ENCODE results near the gene TRIM43.
"Not testable (repeated sequence)": the region's sequence is repeated elsewhere in the genome, so short reads cannot be mapped to it uniquely, and the experiment has no call there.

Gene TRIM43

DNA sequence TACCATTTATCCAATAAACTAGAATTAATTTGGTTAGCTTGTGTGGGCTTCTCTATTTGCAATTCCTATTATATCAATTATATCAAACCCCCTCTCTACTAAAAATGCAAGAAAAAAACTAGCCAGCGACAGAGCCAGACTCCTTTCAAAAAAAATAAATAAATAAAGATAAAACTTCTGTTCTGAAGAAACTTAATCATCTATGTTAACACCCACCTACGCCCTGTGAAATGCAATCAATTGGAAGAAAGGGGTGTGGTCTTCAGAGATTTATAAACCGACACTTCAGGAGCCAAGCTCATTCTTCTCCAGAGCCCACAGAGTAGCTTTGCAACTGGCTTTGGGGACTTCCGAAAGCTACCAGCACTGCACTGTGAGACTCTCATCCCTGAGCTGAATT lies at the start of gene TRIM43:
Gene TRIM43 (plus strand): TSS at position 301 of the 400 bp plus-strand sequence. CDS start 2,023 bp downstream, outside the sequence.
- H3K9ac ChIP-seq (ENCODE audit: low read depth in 1 of 2, low read length in 2 of 2); H3K4me1 ChIP-seq (ENCODE audit: control insufficient read depth in 2 of 2, insufficient read depth in 2 of 2, low read length in 2 of 2); H3K4me3 ChIP-seq (ENCODE audit: low read length in 2 of 2); H3K36me3 ChIP-seq (ENCODE audit: control insufficient read depth in 2 of 2, insufficient read depth in 2 of 2, low read length in 2 of 2); H3K27me3 ChIP-seq (ENCODE audit: control insufficient read depth in 2 of 2, insufficient read depth in 2 of 2, low read length in 2 of 2); H3K9me3 ChIP-seq (ENCODE audit: control insufficient read depth in 2 of 2, low read length in 2 of 2); H3K27ac ChIP-seq (ENCODE audit: low read depth in 2 of 2, low read length in 2 of 2): not testable (repeated sequence)

DNA sequence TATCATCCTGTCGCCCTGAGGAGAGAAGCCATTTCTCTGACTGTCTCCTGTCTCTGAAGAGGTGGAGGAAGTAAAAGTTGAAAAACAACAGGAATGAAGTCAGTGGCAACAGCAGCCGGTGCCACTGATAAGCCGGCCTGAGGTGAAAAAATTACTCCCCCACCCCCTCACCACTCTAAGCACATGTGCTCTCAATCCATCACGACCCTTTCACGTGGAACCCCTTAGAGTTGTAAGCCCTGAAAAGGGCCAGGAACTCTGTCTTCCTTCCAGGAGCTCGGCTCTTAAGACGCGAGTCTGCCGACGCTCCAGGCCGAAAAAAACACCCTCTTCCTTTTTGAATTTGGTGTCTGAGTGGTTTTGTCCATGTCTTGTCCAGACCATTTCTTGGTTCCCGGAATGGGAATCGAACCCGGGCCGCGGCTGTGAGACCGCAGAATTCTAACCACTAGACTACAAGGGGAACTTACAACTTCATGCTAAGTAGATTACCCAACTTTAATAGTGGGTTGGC lies 40.7 kb upstream of the TRIM43 start:
- no peak overlapping the region for H3K9ac ChIP-seq (ENCODE audit: low read depth in 1 of 2, low read length in 2 of 2)
- H3K9me3 ChIP-seq (ENCODE audit: control insufficient read depth in 2 of 2, low read length in 2 of 2) = no peaks in the 10 kb centered on the region

DNA sequence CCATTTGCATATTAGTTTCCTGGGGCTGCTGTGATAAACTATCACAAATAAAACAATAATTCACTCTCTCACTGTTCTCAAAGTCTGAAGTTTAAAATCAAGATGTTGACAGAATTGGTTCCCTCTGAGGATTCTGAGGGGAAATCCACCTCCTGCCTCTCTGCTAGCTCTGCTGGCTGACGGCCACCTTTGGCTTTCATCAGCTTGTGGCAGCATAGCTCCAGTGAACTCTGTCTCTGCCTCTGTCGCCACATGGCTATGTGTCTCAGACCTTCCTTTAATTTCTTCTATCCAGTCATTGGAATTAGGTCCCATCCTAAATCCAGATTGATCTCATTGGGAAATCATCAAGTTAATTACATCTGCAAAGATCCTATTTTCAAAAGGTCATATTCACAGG lies 38.9 kb upstream of the TRIM43 start:
- H3K27me3 ChIP-seq (ENCODE audit: control insufficient read depth in 2 of 2, insufficient read depth in 2 of 2, low read length in 2 of 2) = no peaks in the 10 kb centered on the region
- no peaks in the 10 kb centered on the region for H3K4me1 ChIP-seq (ENCODE audit: control insufficient read depth in 2 of 2, insufficient read depth in 2 of 2, low read length in 2 of 2)
- no peaks in the 10 kb centered on the region for H3K36me3 ChIP-seq (ENCODE audit: control insufficient read depth in 2 of 2, insufficient read depth in 2 of 2, low read length in 2 of 2)
- H3K4me3 ChIP-seq (ENCODE audit: low read length in 2 of 2) = no peak overlapping the region
- H3K9ac ChIP-seq (ENCODE audit: low read depth in 1 of 2, low read length in 2 of 2) = no peak overlapping the region
- H3K9me3 ChIP-seq (ENCODE audit: control insufficient read depth in 2 of 2, low read length in 2 of 2) = no peaks in the 10 kb centered on the region
- no peak overlapping the region for H3K27ac ChIP-seq (ENCODE audit: low read depth in 2 of 2, low read length in 2 of 2)

More for the DNA sequence above, 40.7 kb upstream of the TRIM43 start:
- H3K27me3 ChIP-seq (ENCODE audit: control insufficient read depth in 2 of 2, insufficient read depth in 2 of 2, low read length in 2 of 2) = no peaks in the 10 kb centered on the region
- H3K4me1 ChIP-seq (ENCODE audit: control insufficient read depth in 2 of 2, insufficient read depth in 2 of 2, low read length in 2 of 2) = no peaks in the 10 kb centered on the region
- H3K27ac ChIP-seq (ENCODE audit: low read depth in 2 of 2, low read length in 2 of 2) = no peak overlapping the region
- H3K4me3 ChIP-seq (ENCODE audit: low read length in 2 of 2) = no peak overlapping the region
- no peaks in the 10 kb centered on the region for H3K36me3 ChIP-seq (ENCODE audit: control insufficient read depth in 2 of 2, insufficient read depth in 2 of 2, low read length in 2 of 2)

DNA sequence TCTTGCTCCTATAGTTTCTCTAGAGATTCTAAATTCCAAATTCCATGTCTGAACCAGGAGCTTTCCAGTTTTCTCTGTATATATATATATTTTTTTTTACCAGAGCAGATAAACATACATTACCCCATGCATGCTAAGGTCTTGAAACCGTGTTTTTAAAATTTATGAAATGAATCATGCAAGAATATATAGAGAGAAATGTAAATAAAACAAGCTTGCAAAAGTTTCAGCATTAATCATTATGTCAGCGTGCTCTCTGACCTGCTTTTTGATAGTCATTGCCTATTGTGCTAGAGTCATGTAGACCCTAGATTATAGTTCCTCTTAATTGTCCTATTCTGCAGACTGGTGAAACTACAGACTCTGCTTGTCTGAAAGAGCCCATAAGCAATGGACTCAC lies 22.6 kb upstream of the TRIM43 start:
- no peaks in the 10 kb centered on the region for H3K9me3 ChIP-seq (ENCODE audit: control insufficient read depth in 2 of 2, low read length in 2 of 2)
- H3K9ac ChIP-seq (ENCODE audit: low read depth in 1 of 2, low read length in 2 of 2) = no peak overlapping the region
- H3K4me3 ChIP-seq (ENCODE audit: low read length in 2 of 2) = no peak overlapping the region
- H3K27me3 ChIP-seq (ENCODE audit: control insufficient read depth in 2 of 2, insufficient read depth in 2 of 2, low read length in 2 of 2) = peaks cover 2 to 3% of the 10 kb centered on the region in 2 donors
- H3K36me3 ChIP-seq (ENCODE audit: control insufficient read depth in 2 of 2, insufficient read depth in 2 of 2, low read length in 2 of 2) = no peaks in the 10 kb centered on the region
- H3K27ac ChIP-seq (ENCODE audit: low read depth in 2 of 2, low read length in 2 of 2) = no peak overlapping the region
- no peaks in the 10 kb centered on the region for H3K4me1 ChIP-seq (ENCODE audit: control insufficient read depth in 2 of 2, insufficient read depth in 2 of 2, low read length in 2 of 2)

DNA sequence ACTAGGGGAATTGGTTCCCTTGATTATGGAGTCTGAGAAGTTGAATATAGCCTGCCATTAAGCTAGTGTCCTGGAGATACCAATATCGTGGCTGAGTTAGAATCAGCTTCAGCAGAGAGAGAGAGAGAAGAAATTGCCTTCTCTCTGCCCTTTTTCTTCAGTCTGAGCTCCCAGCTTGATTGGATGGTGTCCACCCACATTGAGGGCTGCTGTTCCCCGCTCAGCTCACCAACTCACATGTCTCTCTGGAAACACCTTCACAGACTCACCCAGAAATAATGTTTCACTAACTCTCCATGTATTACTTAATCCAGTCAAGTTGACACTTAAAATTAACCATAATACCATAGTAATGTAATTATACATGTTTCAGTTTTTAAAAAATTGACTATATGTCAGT lies 17.9 kb upstream of the TRIM43 start:
- Histone ChIP-seq H3K27ac (ENCODE audit: low read depth in 2 of 2, low read length in 2 of 2) (no peak overlapping the region), H3K36me3 (ENCODE audit: control insufficient read depth in 2 of 2, insufficient read depth in 2 of 2, low read length in 2 of 2) (no peaks in the 10 kb centered on the region), H3K4me1 (ENCODE audit: control insufficient read depth in 2 of 2, insufficient read depth in 2 of 2, low read length in 2 of 2) (no peaks in the 10 kb centered on the region), H3K4me3 (ENCODE audit: low read length in 2 of 2) (no peak overlapping the region), H3K9ac (ENCODE audit: low read depth in 1 of 2, low read length in 2 of 2) (no peak overlapping the region), H3K27me3 (ENCODE audit: control insufficient read depth in 2 of 2, insufficient read depth in 2 of 2, low read length in 2 of 2) (peaks cover under 1% of the 10 kb centered on the region in 2 donors), H3K9me3 (ENCODE audit: control insufficient read depth in 2 of 2, low read length in 2 of 2) (no peaks in the 10 kb centered on the region)

DNA sequence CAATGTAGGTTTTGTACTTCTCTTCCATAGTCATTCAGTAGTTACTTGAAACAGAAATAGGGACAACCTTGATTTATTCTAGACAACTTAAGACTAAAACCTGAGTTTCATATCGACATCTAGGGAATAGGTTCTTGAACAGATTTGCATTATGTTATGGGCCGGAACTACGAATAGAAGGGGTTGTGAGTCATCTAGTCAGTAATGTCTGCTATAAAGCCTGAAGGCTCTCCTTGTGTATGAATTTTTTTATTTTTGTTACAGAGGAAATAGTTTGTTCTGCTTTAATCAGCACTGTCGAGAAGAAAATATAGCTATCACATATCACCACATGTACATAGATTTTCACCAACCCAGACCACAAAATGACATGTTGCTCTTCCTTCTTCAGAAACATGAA lies 17.3 kb upstream of the TRIM43 start:
- Histone ChIP-seq H3K4me1 (ENCODE audit: control insufficient read depth in 2 of 2, insufficient read depth in 2 of 2, low read length in 2 of 2) (no peaks in the 10 kb centered on the region), H3K4me3 (ENCODE audit: low read length in 2 of 2) (no peak overlapping the region), H3K9ac (ENCODE audit: low read depth in 1 of 2, low read length in 2 of 2) (no peak overlapping the region), H3K27me3 (ENCODE audit: control insufficient read depth in 2 of 2, insufficient read depth in 2 of 2, low read length in 2 of 2) (no peaks in the 10 kb centered on the region), H3K9me3 (ENCODE audit: control insufficient read depth in 2 of 2, low read length in 2 of 2) (no peaks in the 10 kb centered on the region), H3K36me3 (ENCODE audit: control insufficient read depth in 2 of 2, insufficient read depth in 2 of 2, low read length in 2 of 2) (no peaks in the 10 kb centered on the region), H3K27ac (ENCODE audit: low read depth in 2 of 2, low read length in 2 of 2) (no peak overlapping the region)

- Histone ChIP-seq H3K4me3 (ENCODE audit: low read length in 2 of 2) (no peak overlapping the region), H3K27ac (ENCODE audit: low read depth in 2 of 2, low read length in 2 of 2) (no peak overlapping the region), H3K4me1 (ENCODE audit: control insufficient read depth in 2 of 2, insufficient read depth in 2 of 2, low read length in 2 of 2) (no peaks in the 10 kb centered on the region), H3K9ac (ENCODE audit: low read depth in 1 of 2, low read length in 2 of 2) (no peak overlapping the region), H3K36me3 (ENCODE audit: control insufficient read depth in 2 of 2, insufficient read depth in 2 of 2, low read length in 2 of 2) (no peaks in the 10 kb centered on the region), H3K9me3 (ENCODE audit: control insufficient read depth in 2 of 2, low read length in 2 of 2) (no peaks in the 10 kb centered on the region), H3K27me3 (ENCODE audit: control insufficient read depth in 2 of 2, insufficient read depth in 2 of 2, low read length in 2 of 2) (no peaks in the 10 kb centered on the region)
Measured at GRCh38 chr2:95575857-95576256, 15.9 kb upstream of the TRIM43 start.

DNA sequence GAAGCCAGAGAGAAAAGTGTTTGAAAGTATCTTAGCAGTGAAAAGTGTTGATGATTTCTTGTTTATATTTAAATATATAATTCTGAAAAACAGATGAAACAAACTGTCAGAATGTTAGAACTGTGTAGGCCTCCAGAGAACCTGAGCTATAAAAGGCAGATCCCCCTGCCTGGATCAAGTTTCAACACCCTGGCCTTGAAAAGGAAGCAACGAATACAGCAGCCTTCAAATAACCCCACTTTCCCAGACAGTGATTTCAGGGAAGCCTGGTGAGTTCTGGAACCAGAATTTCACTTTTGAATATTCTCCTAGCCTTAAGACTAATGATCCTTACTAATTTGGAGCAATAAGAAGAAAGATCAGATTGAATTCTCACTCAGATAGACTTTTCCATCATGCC lies 13.3 kb upstream of the TRIM43 start:
- no peak overlapping the region for H3K27ac ChIP-seq (ENCODE audit: low read depth in 2 of 2, low read length in 2 of 2)
- H3K9me3 ChIP-seq (ENCODE audit: control insufficient read depth in 2 of 2, low read length in 2 of 2) = no peaks in the 10 kb centered on the region
- H3K9ac ChIP-seq (ENCODE audit: low read depth in 1 of 2, low read length in 2 of 2) = no peak overlapping the region
- H3K4me1 ChIP-seq (ENCODE audit: control insufficient read depth in 2 of 2, insufficient read depth in 2 of 2, low read length in 2 of 2) = no peaks in the 10 kb centered on the region
- no peaks in the 10 kb centered on the region for H3K27me3 ChIP-seq (ENCODE audit: control insufficient read depth in 2 of 2, insufficient read depth in 2 of 2, low read length in 2 of 2)
- H3K36me3 ChIP-seq (ENCODE audit: control insufficient read depth in 2 of 2, insufficient read depth in 2 of 2, low read length in 2 of 2) = no peaks in the 10 kb centered on the region
- H3K4me3 ChIP-seq (ENCODE audit: low read length in 2 of 2) = no peak overlapping the region

DNA sequence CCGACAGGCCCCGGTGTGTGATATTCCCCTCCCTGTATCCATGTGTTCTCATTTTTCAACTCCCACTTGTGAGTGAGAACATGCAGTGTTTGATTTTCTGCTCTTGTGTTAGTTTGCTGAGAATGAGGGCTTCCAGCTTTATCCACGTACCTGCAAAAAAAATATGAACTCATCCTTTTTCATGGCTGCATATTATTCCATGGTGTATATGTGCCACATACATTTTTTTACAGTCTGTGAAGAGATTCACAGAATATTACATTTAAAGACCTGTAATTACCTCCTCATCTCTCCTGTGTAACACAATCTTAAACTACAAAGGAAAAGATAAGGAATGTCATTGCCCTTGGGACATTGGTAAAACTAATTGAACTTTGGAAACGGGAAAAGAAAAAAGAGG lies 8.3 kb upstream of the TRIM43 start:
- not testable (repeated sequence) for H3K27ac ChIP-seq (ENCODE audit: low read depth in 2 of 2, low read length in 2 of 2); H3K9me3 ChIP-seq (ENCODE audit: control insufficient read depth in 2 of 2, low read length in 2 of 2); H3K9ac ChIP-seq (ENCODE audit: low read depth in 1 of 2, low read length in 2 of 2); H3K4me3 ChIP-seq (ENCODE audit: low read length in 2 of 2); H3K27me3 ChIP-seq (ENCODE audit: control insufficient read depth in 2 of 2, insufficient read depth in 2 of 2, low read length in 2 of 2); H3K4me1 ChIP-seq (ENCODE audit: control insufficient read depth in 2 of 2, insufficient read depth in 2 of 2, low read length in 2 of 2); H3K36me3 ChIP-seq (ENCODE audit: control insufficient read depth in 2 of 2, insufficient read depth in 2 of 2, low read length in 2 of 2)

DNA sequence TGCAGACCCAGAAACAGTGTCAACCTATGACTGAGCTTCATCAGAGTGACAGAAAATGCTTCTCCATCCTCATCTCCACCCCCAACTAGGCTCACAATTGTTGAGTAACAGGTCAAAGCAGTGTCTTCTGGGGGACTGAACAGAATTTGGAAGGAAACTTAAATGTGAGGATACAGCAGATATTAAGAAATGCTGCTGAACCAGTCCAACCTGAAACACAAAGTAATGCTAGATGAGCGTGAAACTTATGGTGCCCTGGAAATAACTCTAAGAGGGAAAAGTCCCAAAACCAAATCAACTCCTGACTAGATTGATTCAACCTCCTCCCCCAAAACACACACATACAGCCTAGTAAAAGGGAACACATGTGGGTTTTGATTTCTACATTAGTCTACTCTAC lies 7.5 kb upstream of the TRIM43 start:
- not testable (repeated sequence) for H3K27ac ChIP-seq (ENCODE audit: low read depth in 2 of 2, low read length in 2 of 2); H3K36me3 ChIP-seq (ENCODE audit: control insufficient read depth in 2 of 2, insufficient read depth in 2 of 2, low read length in 2 of 2); H3K4me1 ChIP-seq (ENCODE audit: control insufficient read depth in 2 of 2, insufficient read depth in 2 of 2, low read length in 2 of 2); H3K27me3 ChIP-seq (ENCODE audit: control insufficient read depth in 2 of 2, insufficient read depth in 2 of 2, low read length in 2 of 2); H3K9me3 ChIP-seq (ENCODE audit: control insufficient read depth in 2 of 2, low read length in 2 of 2); H3K4me3 ChIP-seq (ENCODE audit: low read length in 2 of 2); H3K9ac ChIP-seq (ENCODE audit: low read depth in 1 of 2, low read length in 2 of 2)

Data from mucosa of rectum (tissue), 2 donors.